Activated CD4-positive, alpha-beta T cell treated with anti-CD3 and anti-CD28 coated beads, Interleukin-10, Interleukin-2, amounts not matched to agents 100 ng/mL and 50 ng/mL, durations not matched to agents 16 hours and 8 hours (primary cell): ENCODE results near the gene PTPRU.
"Not testable (repeated sequence)": the region's sequence is repeated elsewhere in the genome, so short reads cannot be mapped to it uniquely, and the experiment has no call there.

Source experiments
- DNase-seq: peaks from one replicate; pipeline ENCODE4 v3.0.0-alpha.2; 2020

PTPRU gene

GRCh38 chr1:29297450-29297849, 61.1 kb downstream of the PTPRU start:
- DNase-seq: no peak

GRCh38 chr1:29298246-29298645, 61.9 kb downstream of the PTPRU start:
- DNase-seq: no peak

- DNase-seq: no peak
Observed at GRCh38 chr1:29299446-29299845, 63.1 kb downstream of the PTPRU start.

- not testable (repeated sequence) for DNase-seq
Observed at GRCh38 chr1:29301732-29302131, 65.4 kb downstream of the PTPRU start.

GRCh38 chr1:29303201-29304024, 67.1 kb downstream of the PTPRU start:
- DNase-seq: no peak

- no peak for DNase-seq
Observed at GRCh38 chr1:29304025-29304684, 67.8 kb downstream of the PTPRU start.

GRCh38 chr1:29305943-29306342, 69.6 kb downstream of the PTPRU start:
- DNase-seq: no peak

- no peak for DNase-seq
Observed at GRCh38 chr1:29306471-29307140, 70.3 kb downstream of the PTPRU start.

- no peak for DNase-seq
Observed at GRCh38 chr1:29309075-29309474, 72.8 kb downstream of the PTPRU start.

GRCh38 chr1:29309621-29310020, 73.3 kb downstream of the PTPRU start:
- DNase-seq: no peak

- DNase-seq: no peak
Observed at GRCh38 chr1:29310616-29311180, 74.4 kb downstream of the PTPRU start.

GRCh38 chr1:29311352-29312030, 75.2 kb downstream of the PTPRU start:
- no peak for DNase-seq

- DNase-seq: no peak
Observed at GRCh38 chr1:29312469-29313461, 76.4 kb downstream of the PTPRU start.

- DNase-seq: not testable (repeated sequence)
Observed at GRCh38 chr1:29314685-29315084, 78.4 kb downstream of the PTPRU start.

- DNase-seq: no peak
Observed at GRCh38 chr1:29315262-29315661, 78.9 kb downstream of the PTPRU start.

GRCh38 chr1:29315876-29316275, 79.6 kb downstream of the PTPRU start:
- no peak for DNase-seq

- DNase-seq: no peak
Observed at GRCh38 chr1:29317063-29317915, 81.0 kb downstream of the PTPRU start.

- no peak for DNase-seq
Observed at GRCh38 chr1:29317916-29318530, 81.7 kb downstream of the PTPRU start.

GRCh38 chr1:29318724-29319123, 82.4 kb downstream of the PTPRU start:
- no peak for DNase-seq
